Measurements from ENCODE around the gene FREM1. TPM values are rescaled to one million over a fixed set of nuclear protein-coding genes. Genes with fewer than 3 reads are reported as not detected.

The FREM1 gene
- total RNA-seq, 1 experiment from 2014 or later: 0.17 TPM

DNA sequence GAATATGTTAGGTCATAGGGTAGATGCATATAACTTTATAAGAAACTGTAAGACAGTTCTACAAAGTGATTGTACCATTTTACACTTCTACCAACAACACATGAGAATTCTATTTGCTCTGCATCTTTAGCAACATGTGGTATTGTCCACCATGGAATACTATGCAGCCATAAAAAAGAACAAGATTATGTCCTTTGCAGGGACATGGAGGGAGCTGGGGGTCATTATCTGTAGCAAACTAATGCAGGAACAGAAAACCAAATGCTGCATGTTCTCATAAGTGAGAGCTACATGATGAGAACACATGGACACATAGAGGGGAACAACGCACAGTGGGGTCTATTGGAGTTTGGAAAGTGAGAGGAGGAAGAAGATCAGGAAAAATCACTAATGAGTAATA, 165.5 kb downstream of the FREM1 start:
- no peak for DNase-seq
- ChIA-PET CTCF (no interaction called here), POLR2A (ENCODE audit: unreplicated experiment) (no interaction called here)
- Histone ChIP-seq H3K79me2 (ENCODE audit: low read depth) (no peaks in the 10 kb centered on the region), H3K27me3 (ENCODE audit: insufficient read depth, low read depth) (no peaks in the 10 kb centered on the region), H3K4me2 (no peak overlapping the region), H3K27ac (no peak overlapping the region), H3F3A (ENCODE audit: insufficient read depth, low read depth) (no peaks in the 10 kb centered on the region), H3K4me3 (no peak overlapping the region), H2AFZ (no peak overlapping the region), H3K9me2 (ENCODE audit: insufficient read depth) (no peaks in the 10 kb centered on the region), H3K36me3 (ENCODE audit: low read depth) (no peaks in the 10 kb centered on the region), H4K20me1 (ENCODE audit: insufficient read depth) (no peaks in the 10 kb centered on the region), H3K4me1 (replicated peaks; ENCODE audit: insufficient read depth) (no peaks in the 10 kb centered on the region), H3K9me3 (ENCODE audit: insufficient read depth, low read depth) (no peaks in the 10 kb centered on the region)
- TF ChIP-seq EZH2 (IDR thresholded peaks at IDR 0.05; ENCODE audit: low read depth): no peak
- TF ChIP-seq, protein P1, sequence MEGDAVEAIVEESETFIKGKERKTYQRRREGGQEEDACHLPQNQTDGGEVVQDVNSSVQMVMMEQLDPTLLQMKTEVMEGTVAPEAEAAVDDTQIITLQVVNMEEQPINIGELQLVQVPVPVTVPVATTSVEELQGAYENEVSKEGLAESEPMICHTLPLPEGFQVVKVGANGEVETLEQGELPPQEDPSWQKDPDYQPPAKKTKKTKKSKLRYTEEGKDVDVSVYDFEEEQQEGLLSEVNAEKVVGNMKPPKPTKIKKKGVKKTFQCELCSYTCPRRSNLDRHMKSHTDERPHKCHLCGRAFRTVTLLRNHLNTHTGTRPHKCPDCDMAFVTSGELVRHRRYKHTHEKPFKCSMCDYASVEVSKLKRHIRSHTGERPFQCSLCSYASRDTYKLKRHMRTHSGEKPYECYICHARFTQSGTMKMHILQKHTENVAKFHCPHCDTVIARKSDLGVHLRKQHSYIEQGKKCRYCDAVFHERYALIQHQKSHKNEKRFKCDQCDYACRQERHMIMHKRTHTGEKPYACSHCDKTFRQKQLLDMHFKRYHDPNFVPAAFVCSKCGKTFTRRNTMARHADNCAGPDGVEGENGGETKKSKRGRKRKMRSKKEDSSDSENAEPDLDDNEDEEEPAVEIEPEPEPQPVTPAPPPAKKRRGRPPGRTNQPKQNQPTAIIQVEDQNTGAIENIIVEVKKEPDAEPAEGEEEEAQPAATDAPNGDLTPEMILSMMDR (conservative IDR thresholded peaks at IDR 0.05): no peak
- intact Hi-C loops (cut with micrococcal nuclease; ENCODE audit: unreplicated experiment): no loop called here
- BruUV-seq (replicated peaks): no TSS peak

DNA sequence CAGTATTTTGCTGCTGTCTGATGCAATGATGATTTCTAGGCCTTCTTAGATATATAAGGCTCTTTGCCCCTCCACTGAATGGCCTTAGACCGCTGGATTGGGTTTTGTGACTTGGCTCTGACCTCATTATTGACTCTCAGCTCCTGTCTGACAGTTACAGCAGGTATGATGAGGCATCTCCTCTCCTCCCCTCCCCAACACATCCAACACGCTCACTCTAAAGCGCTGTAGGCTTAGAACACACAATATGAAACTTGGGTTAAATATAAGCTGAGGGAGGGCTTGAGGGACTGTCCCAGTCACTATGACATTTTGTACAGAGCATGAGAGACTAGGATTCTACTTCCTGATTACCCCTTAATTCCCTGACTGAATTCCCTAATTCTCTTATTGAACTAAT, 168.9 kb downstream of the FREM1 start:
- Histone ChIP-seq H3K9me3 (ENCODE audit: insufficient read depth, low read depth) (no peaks in the 10 kb centered on the region), H2AFZ (no peak overlapping the region), H3K4me2 (no peak overlapping the region), H3K27me3 (ENCODE audit: insufficient read depth, low read depth) (no peaks in the 10 kb centered on the region), H4K20me1 (ENCODE audit: insufficient read depth) (no peaks in the 10 kb centered on the region), H3K79me2 (ENCODE audit: low read depth) (no peaks in the 10 kb centered on the region), H3K4me3 (no peak overlapping the region), H3K36me3 (ENCODE audit: low read depth) (no peaks in the 10 kb centered on the region), H3K4me1 (replicated peaks; ENCODE audit: insufficient read depth) (no peaks in the 10 kb centered on the region), H3K9me2 (ENCODE audit: insufficient read depth) (no peaks in the 10 kb centered on the region), H3K27ac (no peak overlapping the region), H3F3A (ENCODE audit: insufficient read depth, low read depth) (no peaks in the 10 kb centered on the region)
- CTCF ChIA-PET: no interaction called here
- no peak for TF ChIP-seq EZH2 (IDR thresholded peaks at IDR 0.05; ENCODE audit: low read depth)
- TF ChIP-seq, protein P1 (conservative IDR thresholded peaks at IDR 0.05): no peak
- DNase-seq: no peak
- no TSS peak for BruUV-seq (replicated peaks)
- intact Hi-C loops (cut with micrococcal nuclease; ENCODE audit: unreplicated experiment): no loop called here
- POLR2A ChIA-PET (ENCODE audit: unreplicated experiment): no interaction called here

DNA sequence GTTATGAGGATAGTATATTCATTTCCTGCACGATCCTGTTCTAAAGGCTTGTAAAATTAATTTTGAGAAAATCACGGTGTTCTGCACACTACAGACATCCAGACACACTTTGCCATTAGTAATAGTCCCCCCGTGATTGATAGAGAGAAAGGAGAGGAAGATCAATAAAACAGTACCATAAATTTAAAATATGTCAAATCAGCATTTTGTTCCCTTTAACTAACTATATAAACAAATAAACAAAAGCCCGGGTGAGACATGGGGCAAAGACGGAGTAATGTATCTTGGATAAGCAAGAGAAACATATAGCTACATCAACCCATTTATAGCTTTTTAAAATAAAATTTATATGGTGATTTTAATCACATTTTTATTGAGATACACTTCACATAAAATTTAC, 177.1 kb downstream of the FREM1 start:
- Histone ChIP-seq H3K4me3 (no peak overlapping the region), H3K27me3 (ENCODE audit: insufficient read depth, low read depth) (no peaks in the 10 kb centered on the region), H3K9me2 (ENCODE audit: insufficient read depth) (no peaks in the 10 kb centered on the region), H3K36me3 (ENCODE audit: low read depth) (no peaks in the 10 kb centered on the region), H3K4me2 (no peak overlapping the region), H3K4me1 (replicated peaks; ENCODE audit: insufficient read depth) (no peaks in the 10 kb centered on the region), H3K9me3 (ENCODE audit: insufficient read depth, low read depth) (no peaks in the 10 kb centered on the region), H4K20me1 (ENCODE audit: insufficient read depth) (no peaks in the 10 kb centered on the region), H2AFZ (no peak overlapping the region), H3K27ac (no peak overlapping the region), H3K79me2 (ENCODE audit: low read depth) (no peaks in the 10 kb centered on the region), H3F3A (ENCODE audit: insufficient read depth, low read depth) (no peaks in the 10 kb centered on the region)
- POLR2A ChIA-PET (ENCODE audit: unreplicated experiment): no interaction called here
- CTCF ChIA-PET: no interaction called here
- TF ChIP-seq, protein P1 (conservative IDR thresholded peaks at IDR 0.05): no peak
- TF ChIP-seq EZH2 (IDR thresholded peaks at IDR 0.05; ENCODE audit: low read depth): no peak
- intact Hi-C loops (cut with micrococcal nuclease; ENCODE audit: unreplicated experiment): no loop called here
- no TSS peak for BruUV-seq (replicated peaks)
- no peak for DNase-seq
